UCSD-AML1 (cell line): ENCODE results near the gene POU2F2.
"Not testable (repeated sequence)": the region's sequence is repeated elsewhere in the genome, so short reads cannot be mapped to it uniquely, and the experiment has no call there.

ENCODE experiments used
- DNase-seq: peaks from one replicate; lab custom pipeline; 2025; ENCODE audit not compliant: unreplicated experiment; lab: John Stamatoyannopoulos, UW

Gene POU2F2

GRCh38 chr19:42065051-42065450, 67.2 kb downstream of the POU2F2 start:
- no peak for DNase-seq

DNA sequence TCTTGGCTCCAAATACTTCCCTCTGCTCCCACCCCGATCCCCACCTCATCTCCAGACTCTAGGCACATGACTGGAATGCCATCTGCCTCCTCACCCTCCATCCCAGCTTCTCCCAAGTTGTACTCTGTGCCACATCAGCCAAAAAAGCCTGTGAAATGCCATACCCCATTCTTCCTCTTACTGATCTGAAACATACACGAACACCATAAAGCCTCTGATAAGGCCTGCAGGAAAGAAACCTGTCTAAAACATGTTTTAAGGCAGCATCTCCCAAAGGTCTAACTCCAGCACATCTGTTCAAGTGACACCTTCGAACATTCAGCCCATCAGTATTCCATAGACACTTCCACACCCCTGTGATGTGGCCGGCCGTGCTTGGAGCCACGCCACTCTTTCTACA, 67.8 kb downstream of the POU2F2 start:
- no peak for DNase-seq

GRCh38 chr19:42062381-42062780, 69.9 kb downstream of the POU2F2 start:
- DNase-seq, result no peak

DNA sequence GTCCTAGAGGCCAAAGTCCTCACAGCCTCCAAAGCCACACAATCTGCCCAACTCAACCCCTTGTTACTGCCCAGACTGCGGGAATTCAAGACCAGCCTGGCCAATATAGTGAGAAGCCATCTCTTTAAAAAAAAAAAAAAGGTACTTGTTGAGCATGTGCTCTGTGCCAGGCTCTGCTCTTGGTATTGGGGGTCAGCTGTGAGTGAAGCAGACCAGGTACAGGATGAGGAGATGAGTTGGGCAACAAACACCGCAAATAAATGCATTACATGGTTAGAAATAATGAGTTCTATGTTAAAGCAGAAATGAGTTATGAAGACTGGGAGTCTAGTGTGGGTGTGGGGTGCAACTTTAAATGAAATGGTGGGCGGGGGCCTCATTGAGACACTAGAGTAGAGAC, 72.1 kb downstream of the POU2F2 start:
- DNase-seq, result no peak

- DNase-seq, result no peak
These were observed 73.0 kb downstream of the POU2F2 start for GRCh38 chr19:42059196-42059595.

- no peak for DNase-seq
These were observed 74.4 kb downstream of the POU2F2 start for GRCh38 chr19:42057846-42058245.

GRCh38 chr19:42054205-42054604, 78.0 kb downstream of the POU2F2 start:
- no peak for DNase-seq

DNA sequence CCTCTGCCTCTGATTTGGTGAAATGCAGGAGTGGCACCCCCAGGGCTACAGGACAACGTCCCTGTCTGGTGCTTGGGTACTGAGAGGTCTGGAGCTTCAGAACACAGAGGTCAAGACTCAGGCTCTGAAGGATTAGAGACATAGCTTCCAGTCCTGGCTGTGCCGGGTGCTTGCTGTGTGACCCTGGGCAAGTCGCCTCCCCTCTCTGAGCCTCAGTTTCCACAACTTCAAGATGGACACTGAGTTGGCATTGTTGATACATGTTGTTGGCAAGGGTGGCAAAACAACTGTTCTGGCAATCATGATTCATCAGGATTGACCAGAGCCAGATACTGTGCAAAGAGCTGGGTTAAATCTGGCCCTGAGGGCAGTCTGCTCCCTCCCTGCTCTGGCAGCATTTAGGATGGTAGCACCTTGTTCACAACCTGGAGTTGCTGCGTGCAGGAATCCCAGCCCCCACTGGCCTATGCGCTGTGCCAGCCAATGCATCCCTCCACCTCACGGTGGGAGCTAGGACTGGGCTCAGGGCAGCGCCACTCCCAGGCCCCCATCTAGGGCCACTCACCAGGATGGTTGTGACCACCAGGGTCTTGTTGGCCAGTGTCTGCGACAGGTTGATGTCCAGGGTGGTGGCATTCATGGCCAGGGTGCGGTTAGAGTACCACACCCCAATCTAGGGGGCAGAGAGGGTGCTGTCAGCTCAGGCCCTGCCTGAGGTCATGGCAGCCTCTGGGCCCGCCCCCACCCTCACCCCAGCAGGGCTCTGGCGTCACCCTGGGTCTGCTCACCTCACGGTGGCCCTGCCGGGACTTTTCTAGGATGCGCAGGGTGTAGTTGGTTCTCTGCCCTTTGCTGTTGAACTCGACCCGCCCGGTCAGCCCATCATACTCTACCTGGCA, 79.0 kb downstream of the POU2F2 start:
- no peak for DNase-seq

DNA sequence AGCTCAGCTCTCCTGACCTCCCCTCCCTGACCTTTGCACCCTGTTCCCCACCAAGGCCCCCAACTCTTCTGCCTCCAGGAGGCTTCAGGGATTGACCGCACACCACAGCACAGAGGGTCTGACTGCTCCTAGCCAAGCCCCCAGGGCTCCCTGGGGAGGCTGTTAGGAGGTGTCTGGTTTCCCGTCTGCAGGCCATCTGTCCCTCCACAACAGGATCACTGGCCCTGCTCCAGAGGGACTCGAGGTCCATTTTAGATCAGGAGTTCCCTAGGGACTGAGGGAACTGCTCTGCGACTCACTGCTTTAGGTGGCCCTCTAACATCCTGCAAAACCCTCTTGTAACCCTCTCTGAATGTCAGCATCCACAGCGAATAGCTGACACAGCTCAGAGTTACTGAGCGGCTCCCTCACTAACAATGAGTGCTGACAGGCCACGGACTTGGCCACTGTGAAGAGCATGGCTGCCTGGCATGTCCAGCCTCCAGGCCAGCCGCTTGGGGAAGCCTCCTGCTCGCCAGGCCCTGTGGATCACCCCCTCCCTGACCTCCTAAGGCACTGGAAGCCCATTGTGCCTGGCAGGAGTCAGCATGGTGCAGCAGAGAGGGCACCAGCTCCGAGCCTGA, 79.9 kb downstream of the POU2F2 start:
- DNase-seq, result no peak

DNA sequence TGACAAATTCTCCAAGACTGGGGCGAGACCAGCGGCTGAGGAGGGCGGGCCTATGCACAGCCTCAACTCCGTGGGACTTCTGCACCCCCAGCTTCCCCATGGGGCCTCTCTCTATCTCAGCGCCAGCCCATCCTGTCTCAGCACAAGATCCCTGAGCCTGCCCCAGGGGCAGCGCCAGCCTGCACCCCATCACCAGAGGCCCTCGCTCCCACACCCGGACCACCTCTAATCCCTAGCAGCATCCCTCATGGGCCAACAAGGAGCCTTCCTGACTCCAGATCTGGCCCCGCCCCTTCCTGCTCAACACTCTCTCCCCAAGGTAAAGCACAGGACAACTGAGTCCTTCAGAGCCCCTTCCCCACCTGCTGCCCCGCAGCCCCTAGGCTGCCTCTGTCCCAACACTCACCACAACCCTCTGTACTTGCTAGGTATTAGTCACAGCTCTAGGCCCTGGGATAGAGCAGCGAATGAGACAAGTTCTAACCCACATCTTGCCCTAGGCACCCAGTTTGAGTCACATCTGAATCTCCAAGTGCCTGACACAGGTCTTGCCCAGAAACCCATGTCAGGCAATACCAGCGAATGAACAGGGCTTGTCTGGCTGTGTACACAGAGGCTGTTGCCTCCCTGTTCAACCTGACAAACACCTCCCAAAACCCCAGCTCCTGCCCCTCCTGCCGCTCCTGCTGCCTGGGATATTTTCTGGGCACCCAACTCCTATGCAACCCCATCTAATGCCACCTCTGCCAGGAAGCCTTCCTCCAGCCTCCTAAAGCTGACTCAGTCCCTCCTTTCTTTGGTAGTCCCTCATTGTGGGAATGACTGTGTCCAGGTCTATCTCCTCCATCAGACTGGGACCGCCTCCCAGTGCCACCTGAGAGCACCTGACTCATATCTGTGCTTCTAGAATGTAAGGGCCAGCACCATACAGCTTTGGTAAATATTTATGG, 80.8 kb downstream of the POU2F2 start:
- no peak for DNase-seq

GRCh38 chr19:42048992-42049391, 83.3 kb downstream of the POU2F2 start:
- no peak for DNase-seq

DNA sequence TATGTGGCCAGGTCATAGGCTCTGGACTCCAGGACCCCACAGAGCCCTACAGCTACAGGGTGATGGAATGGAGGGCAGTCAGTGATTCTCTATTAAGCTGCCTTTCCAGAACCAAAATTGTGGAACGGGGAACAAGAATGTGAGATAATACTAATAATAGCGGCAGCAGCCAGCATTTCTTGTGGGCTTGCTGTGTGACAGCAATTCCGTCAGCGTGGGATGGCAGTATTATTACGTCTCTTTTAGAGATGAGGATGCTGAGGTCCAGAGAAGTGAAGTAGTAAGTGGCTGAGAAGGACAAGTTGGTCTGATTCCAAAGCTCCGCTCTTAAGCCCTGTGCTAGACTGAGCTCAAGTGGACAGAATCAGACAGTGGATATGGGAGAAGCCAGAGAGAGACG, 86.7 kb downstream of the POU2F2 start:
- no peak for DNase-seq

- no peak for DNase-seq
These were observed 89.6 kb downstream of the POU2F2 start for GRCh38 chr19:42042455-42043170.

DNA sequence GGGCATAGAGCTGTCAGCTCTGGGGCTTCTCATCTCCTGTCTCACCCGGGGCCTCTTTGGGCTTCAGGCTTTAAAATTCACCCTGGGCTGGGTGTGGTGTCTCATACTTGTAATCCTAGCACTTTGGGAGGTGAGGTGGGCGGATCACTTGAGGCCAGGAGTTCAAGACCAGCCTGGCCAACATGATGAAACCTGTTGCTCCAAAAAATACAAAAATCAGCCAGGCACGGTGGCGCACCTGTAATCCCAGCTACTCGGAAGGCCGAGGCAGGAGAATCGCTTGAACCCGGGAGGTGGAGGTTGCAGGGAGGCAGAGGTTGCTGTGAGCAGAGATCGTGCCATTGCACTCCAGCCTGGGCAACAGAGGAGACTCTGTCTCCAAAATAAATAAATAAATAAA, 91.8 kb downstream of the POU2F2 start:
- not testable (repeated sequence) for DNase-seq

- no peak for DNase-seq
These were observed 92.2 kb downstream of the POU2F2 start for GRCh38 chr19:42040031-42040430.

DNA sequence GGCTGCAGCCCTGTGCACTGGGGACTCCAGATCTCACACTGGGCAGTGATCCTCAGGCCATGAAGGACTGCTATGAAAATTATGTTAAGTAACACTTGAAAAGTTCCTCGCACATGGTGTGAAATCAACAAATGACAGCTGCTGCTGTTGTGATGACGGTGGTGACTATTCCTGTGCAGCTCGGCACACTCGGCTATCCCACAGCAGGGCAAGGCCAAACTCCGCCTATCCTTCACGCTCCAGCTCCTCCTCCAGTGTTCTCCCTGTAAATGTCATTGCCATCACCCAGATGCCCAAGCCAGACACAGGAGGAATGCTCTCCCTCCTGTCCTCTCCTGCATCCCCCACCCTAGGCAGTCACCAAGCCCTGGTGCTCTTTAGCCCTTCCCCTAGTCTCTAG, 93.6 kb downstream of the POU2F2 start:
- no peak for DNase-seq

DNA sequence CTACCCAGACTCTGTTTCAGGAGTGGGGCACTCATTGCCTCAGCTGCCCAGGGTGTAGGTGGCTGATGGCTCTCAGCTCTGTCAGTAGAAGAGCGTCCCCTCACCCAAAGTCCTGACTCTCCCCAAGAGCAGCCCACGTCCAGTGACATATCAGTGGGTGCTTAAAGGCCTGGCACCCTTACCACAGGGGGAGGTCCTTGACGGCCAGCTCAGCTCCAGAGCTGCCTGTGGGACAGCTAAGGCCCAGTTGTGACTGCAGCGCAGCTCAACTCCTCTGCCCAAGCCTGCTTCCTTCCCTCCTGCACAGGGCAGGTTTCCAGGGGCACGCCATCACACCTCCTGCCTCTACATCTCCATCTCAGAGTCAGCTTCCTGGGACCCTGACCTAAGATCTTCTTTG, 94.6 kb downstream of the POU2F2 start:
- DNase-seq, result no peak
